GM12874 (cell line): Measurements from ENCODE around the gene KRT6C.

ENCODE experiments used
- CTCF ChIP-seq: IDR thresholded peaks from 2 replicates; pipeline ENCODE4 v1.5.1; 2011; ENCODE audit warnings: low read depth, mild to moderate bottlenecking, control low read depth, low read length, moderate library complexity; ENCODE audit not compliant: insufficient read depth

The KRT6C gene

GRCh38 chr12:52446367-52447045 lies 27.1 kb downstream of the KRT6C start:
- no peak for TF ChIP-seq CTCF

GRCh38 chr12:52445876-52446275 lies 27.7 kb downstream of the KRT6C start:
- TF ChIP-seq CTCF = no peak

- no peak for TF ChIP-seq CTCF
Observed at GRCh38 chr12:52444647-52445595, 28.7 kb downstream of the KRT6C start.

GRCh38 chr12:52443966-52444365 lies 29.6 kb downstream of the KRT6C start:
- TF ChIP-seq CTCF = no peak

- TF ChIP-seq CTCF = no peak
Observed at GRCh38 chr12:52442600-52443061, 31.0 kb downstream of the KRT6C start.

GRCh38 chr12:52441320-52441911 lies 32.2 kb downstream of the KRT6C start:
- TF ChIP-seq CTCF = no peak

- TF ChIP-seq CTCF = no peak
Observed at GRCh38 chr12:52440821-52441319, 32.7 kb downstream of the KRT6C start.
